Fibroblast of the conjunctiva (primary cell): Measurements from ENCODE around the gene MRGPRD.

ENCODE experiments used
- DNase-seq: peaks from one replicate; pipeline ENCODE4 v3.0.0-alpha.2; 2010; ENCODE audit warnings: low read depth

Gene MRGPRD

DNA sequence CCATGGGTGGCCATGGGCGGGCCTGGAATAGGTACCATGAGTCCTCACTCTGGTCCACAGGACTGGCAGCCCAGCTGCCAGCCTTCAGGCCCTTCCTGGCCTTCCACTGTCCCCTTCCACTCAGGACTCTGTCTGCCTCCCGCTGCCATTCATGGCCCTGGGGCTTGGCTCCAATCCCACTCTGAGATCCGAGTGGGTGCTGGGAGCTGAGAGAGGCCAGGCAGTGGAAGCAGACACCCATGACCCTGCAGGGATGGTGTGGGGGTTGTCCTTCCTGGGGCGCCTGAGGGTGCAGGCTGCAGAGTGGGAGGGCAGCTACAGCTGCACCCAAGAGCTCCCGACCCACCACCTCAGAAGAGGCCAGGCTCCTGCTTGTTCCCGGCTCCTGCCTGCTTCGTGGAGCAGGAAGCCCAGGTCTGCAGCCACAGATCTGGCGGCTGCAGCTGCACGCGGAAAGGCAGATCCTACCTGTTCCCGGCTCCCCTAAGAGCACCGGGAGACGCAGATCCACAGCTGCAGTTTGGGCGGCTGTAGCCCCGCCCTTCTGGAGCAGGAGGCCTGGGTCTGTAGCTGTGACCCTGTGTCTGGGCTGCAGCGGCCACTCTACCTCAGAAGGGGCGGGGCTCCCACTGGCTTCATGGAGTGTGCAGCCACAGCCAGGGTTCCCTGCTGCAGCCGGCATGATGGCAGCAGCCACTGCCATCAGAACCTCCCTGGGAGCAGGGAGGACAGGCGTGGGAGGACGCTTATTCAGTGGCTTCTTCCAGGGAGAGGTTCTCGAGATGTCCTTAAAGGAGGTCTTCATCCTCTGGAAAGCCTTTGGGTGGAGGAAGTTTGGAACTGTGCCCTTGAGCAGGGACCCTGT lies 49.6 kb downstream of the MRGPRD start:
- no peak for DNase-seq
